Measurements from ENCODE around the gene CGREF1. TPM values are rescaled to one million over a fixed set of nuclear protein-coding genes. Genes with fewer than 3 reads are reported as not detected.

The CGREF1 gene
- total and polyA plus RNA-seq, 8 donors: 0.31 to 3.4 (median 0.67) TPM

GRCh38 chr2:27128668-27129571 lies 10.0 kb upstream of the CGREF1 start:
- H3K36me3 ChIP-seq: peaks cover 0 to 35% of the 10 kb centered on the region in 2 donors
- no peak for DNase-seq
- H3K27me3 ChIP-seq: no peaks in the 10 kb centered on the region
- H3K4me3 ChIP-seq: no peak overlapping the region
- no peak for ATAC-seq
- no peak overlapping the region for H3K27ac ChIP-seq
- TF ChIP-seq CTCF (IDR thresholded peaks at IDR 0.05): no peak
- no peaks in the 10 kb centered on the region for H3K9me3 ChIP-seq
- intact Hi-C loops (cut with DNase I): no loop called here
- peaks cover 9 to 17% of the 10 kb centered on the region in 2 donors for H3K4me1 ChIP-seq

GRCh38 chr2:27127883-27128667 lies 9.1 kb upstream of the CGREF1 start:
- ATAC-seq (no peak), DNase-seq (no peak)
- no peak for TF ChIP-seq CTCF (IDR thresholded peaks at IDR 0.05)
- intact Hi-C loops (cut with DNase I): no loop called here
- Histone ChIP-seq H3K27me3 (no peaks in the 10 kb centered on the region), H3K4me3 (no peak overlapping the region), H3K36me3 (peaks cover 0 to 35% of the 10 kb centered on the region in 2 donors), H3K9me3 (no peaks in the 10 kb centered on the region), H3K27ac (no peak overlapping the region), H3K4me1 (peaks cover 3 to 14% of the 10 kb centered on the region in 2 donors)

GRCh38 chr2:27126252-27126710 lies 7.4 kb upstream of the CGREF1 start:
- no peak for TF ChIP-seq CTCF (IDR thresholded peaks at IDR 0.05)
- Histone ChIP-seq H3K27me3 (no peaks in the 10 kb centered on the region), H3K4me1 (peaks cover 0 to 15% of the 10 kb centered on the region in 2 donors), H3K4me3 (no peak overlapping the region), H3K36me3 (peaks cover 0 to 20% of the 10 kb centered on the region in 2 donors), H3K9me3 (no peaks in the 10 kb centered on the region), H3K27ac (no peak overlapping the region)
- ATAC-seq: no peak
- no peak for DNase-seq
- intact Hi-C loops (cut with DNase I): no loop called here

GRCh38 chr2:27125104-27125503 lies 6.2 kb upstream of the CGREF1 start:
- intact Hi-C loops (cut with DNase I): no loop called here

More at GRCh38 chr2:27125104-27125503, 6.2 kb upstream of the CGREF1 start:
- H3K27ac ChIP-seq: no peak overlapping the region
- peaks cover 0 to 9% of the 10 kb centered on the region in 2 donors for H3K36me3 ChIP-seq
- DNase-seq (no peak), ATAC-seq (no peak)
- TF ChIP-seq CTCF (IDR thresholded peaks at IDR 0.05): no peak
- H3K9me3 ChIP-seq: no peaks in the 10 kb centered on the region
- H3K27me3 ChIP-seq: peaks cover 0 to 6% of the 10 kb centered on the region in 2 donors
- H3K4me3 ChIP-seq: no peak overlapping the region
- H3K4me1 ChIP-seq: peaks cover 0 to 15% of the 10 kb centered on the region in 2 donors

Data from left lung (tissue), 10 donors.